Large intestine (tissue), 3 donors: ENCODE data around the gene ARHGAP26. TPM values are rescaled to one million over a fixed set of nuclear protein-coding genes. Genes with fewer than 3 reads are reported as not detected.

Experiments
- DNase-seq, 2 donors: peaks; one replicate each; pipeline versions ENCODE4 v3.0.0 to v3.0.0-alpha.2; 2013
- H3K27ac ChIP-seq: one replicate; pipeline ENCODE4 v1.5.1; 2013; ENCODE audit warnings: low read length
- H3K27me3 ChIP-seq: 2 replicates; pipeline ENCODE4 v1.6.1; 2013; ENCODE audit warnings: low read length; ENCODE audit not compliant: control insufficient read depth, insufficient read depth
- H3K36me3 ChIP-seq: 2 replicates; pipeline ENCODE4 v1.6.1; 2013; ENCODE audit warnings: low read length; ENCODE audit not compliant: control insufficient read depth, insufficient read depth
- H3K4me1 ChIP-seq: one replicate; pipeline ENCODE4 v1.6.1; 2013; ENCODE audit warnings: low read length; ENCODE audit not compliant: control insufficient read depth, insufficient read depth
- H3K4me3 ChIP-seq: one replicate; pipeline ENCODE4 v1.5.1; 2013; ENCODE audit warnings: low read length
- H3K9me3 ChIP-seq: one replicate; pipeline ENCODE4 v1.6.1; 2013; ENCODE audit warnings: mild to moderate bottlenecking, low read depth, low read length, moderate library complexity; ENCODE audit not compliant: control insufficient read depth
- WGBS: methylation state at CpG from one replicate; pipeline ENCODE4 v1.1.5; 2013; ENCODE audit warnings: low lambda C conversion rate; ENCODE audit not compliant: insufficient coverage; 5-methylcytosine and 5-hydroxymethylcytosine counted together
- polyA plus RNA-seq: library from polyadenylated mRNA; unstranded; fragments of 120-200 nt; gene quantifications from one replicate; pipeline ENCODE4 v1.2.1, GENCODE V29; 2013

The ARHGAP26 gene
- polyA plus RNA-seq, 1 donor: 31.8 TPM

DNA sequence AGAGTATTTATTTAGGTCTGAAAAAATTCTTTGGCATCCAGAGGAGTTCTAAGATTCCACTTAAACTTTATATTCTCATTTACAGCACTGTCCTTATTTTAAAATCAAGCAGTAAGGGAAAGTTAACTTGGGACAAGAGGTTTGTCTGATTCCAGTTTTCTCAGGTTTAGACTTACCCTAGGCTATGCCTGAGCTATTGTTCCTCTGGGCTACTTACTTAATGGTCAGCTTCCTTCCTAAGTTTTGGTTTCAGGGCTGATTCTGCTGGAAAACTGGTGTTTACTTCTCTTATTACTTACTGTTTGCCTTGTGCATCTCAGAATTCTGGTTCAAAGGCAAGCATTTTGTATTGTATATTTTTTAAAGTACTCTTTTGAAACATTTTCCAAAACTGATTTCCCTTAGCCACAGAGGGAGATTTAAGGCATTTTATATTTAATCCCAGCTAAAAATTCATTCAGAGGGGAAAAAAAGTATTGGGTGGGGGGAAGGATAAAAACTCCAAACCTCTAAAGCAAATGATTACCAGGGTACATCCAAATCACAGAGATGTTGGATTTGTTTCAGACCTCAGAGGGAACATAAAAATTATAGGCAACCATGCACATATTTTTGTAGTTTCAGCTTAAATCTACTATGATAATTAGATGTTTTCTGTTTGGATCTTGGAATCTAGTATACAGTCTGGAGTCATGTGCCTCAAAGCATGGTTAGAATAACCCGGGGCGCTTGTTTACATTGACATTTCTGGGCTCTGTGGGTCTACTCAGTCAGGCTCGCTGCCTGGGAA, 290.0 kb downstream of the ARHGAP26 start:
- H3K9me3 ChIP-seq: no peaks in the 10 kb centered on the region
- no peak overlapping the region for H3K4me3 ChIP-seq
- peaks cover 2% of the 10 kb centered on the region for H3K4me1 ChIP-seq
- peaks cover 29% of the 10 kb centered on the region for H3K36me3 ChIP-seq
- no peak for DNase-seq
- H3K27ac ChIP-seq: no peak overlapping the region
- no CpG with 5 or more reads among the region's 3 CpGs for WGBS
- no peaks in the 10 kb centered on the region for H3K27me3 ChIP-seq

DNA sequence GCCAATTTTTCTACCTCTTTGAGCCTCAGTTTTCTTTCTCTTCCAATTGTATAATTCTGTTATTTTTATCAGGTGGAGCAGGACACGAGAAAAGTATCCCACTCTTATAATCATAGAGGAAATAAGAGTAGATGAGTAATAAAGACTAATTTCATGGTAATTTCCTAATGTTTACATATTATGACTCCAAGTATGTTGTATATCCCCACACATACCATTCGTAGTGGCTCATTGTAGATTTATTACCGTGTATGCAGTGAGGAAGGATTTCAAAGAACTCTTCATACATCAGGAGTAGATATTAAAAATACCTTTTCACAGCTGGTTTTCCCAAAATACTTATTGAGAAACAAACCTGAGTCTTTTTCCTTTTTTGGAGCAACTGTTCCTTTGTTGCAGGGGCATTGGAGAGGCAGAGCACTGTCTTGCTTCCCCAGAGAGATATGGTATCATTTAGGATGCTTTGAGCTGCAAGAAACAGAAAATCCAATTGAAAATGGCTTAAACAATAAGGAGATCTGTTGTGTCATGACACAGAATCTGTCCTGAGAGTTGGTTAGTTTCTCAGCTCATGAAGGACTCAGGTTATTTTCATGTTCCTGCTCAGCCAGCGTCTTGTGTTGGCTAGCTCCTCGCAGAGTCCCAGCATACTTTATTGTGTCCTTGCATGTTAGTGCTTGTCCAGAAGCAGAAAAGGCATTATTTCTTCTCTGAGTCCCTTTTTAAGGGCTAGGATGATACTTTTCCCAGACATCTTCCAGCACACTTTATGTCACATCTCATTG, 291.2 kb downstream of the ARHGAP26 start:
- peaks cover 2% of the 10 kb centered on the region for H3K4me1 ChIP-seq
- no peak overlapping the region for H3K27ac ChIP-seq
- WGBS: 86% methylated on average over 5 of the region's 5 CpGs
- no peaks in the 10 kb centered on the region for H3K9me3 ChIP-seq
- H3K36me3 ChIP-seq: peaks cover 30% of the 10 kb centered on the region
- no peaks in the 10 kb centered on the region for H3K27me3 ChIP-seq
- no peak for DNase-seq
- H3K4me3 ChIP-seq: no peak overlapping the region

DNA sequence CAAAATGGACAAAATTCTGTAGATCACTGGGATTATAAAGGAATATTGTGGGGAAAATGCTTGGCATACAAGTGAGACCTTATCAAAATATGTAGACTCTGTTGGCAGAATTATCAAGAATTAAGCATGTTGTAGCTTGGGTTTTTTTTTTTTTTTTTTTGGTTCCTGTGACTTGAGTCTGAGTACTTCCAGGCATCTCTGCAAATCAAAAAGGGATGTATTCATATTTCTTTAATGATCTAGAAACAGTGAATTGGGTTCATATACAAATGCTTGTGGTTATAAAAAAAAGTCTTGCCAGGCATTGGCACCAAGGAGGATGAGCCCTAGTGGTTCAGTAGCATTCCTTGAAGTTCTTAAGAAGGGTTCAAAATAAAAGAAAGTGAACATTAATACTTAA, 292.2 kb downstream of the ARHGAP26 start:
- Histone ChIP-seq H3K4me1 (peaks cover 2% of the 10 kb centered on the region), H3K9me3 (no peaks in the 10 kb centered on the region), H3K27me3 (no peaks in the 10 kb centered on the region), H3K36me3 (peaks cover 29% of the 10 kb centered on the region), H3K4me3 (no peak overlapping the region), H3K27ac (no peak overlapping the region)
- no peak for DNase-seq

DNA sequence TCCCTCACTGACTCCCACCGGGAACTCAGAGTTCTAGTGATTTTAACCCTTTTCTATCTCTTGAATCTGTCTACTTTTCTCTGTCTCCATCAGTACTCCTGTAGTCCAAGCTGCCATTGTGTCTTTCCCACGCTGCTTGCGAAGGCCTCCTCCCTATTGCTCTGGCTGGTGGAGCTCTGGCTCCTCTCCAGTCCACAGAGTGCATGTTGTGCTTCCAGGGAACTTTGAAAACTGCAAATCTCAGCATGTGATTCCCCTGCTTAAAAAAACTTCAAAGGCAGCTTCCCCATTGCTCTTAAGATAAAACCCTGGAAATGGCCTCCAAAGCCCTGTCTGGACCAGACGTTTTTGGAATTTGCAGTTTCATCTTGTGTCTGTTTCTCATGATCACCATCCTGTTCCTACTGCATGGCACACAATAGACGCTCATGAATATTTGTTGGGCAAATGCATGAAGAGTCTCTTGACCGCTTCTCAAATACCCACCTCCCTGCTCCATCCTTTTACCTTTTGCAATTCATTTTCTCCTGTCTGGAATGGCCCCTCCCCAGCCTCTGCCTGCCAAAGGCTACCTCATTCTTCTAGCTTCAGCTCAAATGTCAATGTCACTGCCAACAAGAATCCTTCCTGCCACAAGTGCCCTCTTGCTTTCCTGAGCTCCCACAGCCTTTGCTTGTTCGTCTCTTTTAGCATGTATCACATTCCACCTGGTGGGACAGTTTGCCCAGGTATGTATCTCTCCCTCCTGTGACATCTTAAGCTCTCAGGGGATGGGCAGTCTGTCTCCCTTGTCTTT, 293.2 kb downstream of the ARHGAP26 start:
- H3K4me1 ChIP-seq: peaks cover 2% of the 10 kb centered on the region
- no peak overlapping the region for H3K4me3 ChIP-seq
- H3K9me3 ChIP-seq: no peaks in the 10 kb centered on the region
- no peak for DNase-seq
- H3K36me3 ChIP-seq: peaks cover 23% of the 10 kb centered on the region
- H3K27me3 ChIP-seq: no peaks in the 10 kb centered on the region
- H3K27ac ChIP-seq: no peak overlapping the region
- WGBS: 70% methylated on average over 2 of the region's 7 CpGs

DNA sequence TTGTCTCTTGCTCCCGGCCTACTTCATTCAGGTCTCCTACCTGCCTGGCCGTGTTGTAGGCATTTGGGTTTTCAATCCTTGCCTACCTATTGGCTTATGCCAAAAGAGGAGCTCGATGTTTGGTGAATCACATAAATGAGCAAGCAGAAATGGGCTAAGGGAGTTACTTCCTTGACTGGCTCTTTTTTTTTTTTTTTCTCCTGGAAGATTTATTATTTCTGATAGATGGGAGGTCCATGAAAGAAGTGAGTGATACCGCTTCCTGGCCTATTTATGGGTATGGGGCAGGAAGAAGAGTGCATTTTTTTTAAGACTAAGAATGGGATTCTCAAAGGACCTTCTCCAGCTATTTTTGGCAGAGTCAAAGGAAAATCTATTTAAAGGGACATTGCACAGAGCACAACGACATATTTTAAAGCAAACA, 294.1 kb downstream of the ARHGAP26 start:
- Histone ChIP-seq H3K9me3 (no peaks in the 10 kb centered on the region), H3K27me3 (no peaks in the 10 kb centered on the region), H3K4me3 (no peak overlapping the region), H3K27ac (no peak overlapping the region), H3K36me3 (peaks cover 19% of the 10 kb centered on the region), H3K4me1 (peaks cover 2% of the 10 kb centered on the region)
- WGBS: 100% methylated on average over 1 of the region's 5 CpGs
- no peak for DNase-seq

DNA sequence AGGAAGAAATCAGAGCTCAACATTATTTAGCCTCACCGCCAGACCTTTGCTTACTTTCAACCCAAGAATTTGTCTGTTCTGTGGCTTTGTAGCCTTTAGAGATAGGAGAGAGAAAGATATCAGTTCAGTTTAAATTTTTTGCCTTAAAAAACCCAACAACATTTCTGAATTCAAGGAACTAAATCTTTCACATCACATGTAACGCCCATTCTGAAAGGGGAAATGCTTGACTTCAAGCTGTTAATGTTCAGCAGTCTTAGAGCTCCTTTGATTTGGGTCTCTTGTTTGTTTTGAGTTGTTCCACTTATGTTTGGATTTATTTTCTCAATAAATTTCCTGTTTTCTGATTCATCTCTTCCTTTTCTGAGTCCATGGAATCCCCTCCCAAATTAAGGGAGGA, 294.5 kb downstream of the ARHGAP26 start:
- peaks cover 2% of the 10 kb centered on the region for H3K4me1 ChIP-seq
- no peak overlapping the region for H3K4me3 ChIP-seq
- H3K27me3 ChIP-seq: no peaks in the 10 kb centered on the region
- H3K36me3 ChIP-seq: peaks cover 19% of the 10 kb centered on the region
- DNase-seq: no peak
- WGBS: 33% methylated on average over 1 of the region's 2 CpGs
- H3K27ac ChIP-seq: no peak overlapping the region
- H3K9me3 ChIP-seq: no peaks in the 10 kb centered on the region

DNA sequence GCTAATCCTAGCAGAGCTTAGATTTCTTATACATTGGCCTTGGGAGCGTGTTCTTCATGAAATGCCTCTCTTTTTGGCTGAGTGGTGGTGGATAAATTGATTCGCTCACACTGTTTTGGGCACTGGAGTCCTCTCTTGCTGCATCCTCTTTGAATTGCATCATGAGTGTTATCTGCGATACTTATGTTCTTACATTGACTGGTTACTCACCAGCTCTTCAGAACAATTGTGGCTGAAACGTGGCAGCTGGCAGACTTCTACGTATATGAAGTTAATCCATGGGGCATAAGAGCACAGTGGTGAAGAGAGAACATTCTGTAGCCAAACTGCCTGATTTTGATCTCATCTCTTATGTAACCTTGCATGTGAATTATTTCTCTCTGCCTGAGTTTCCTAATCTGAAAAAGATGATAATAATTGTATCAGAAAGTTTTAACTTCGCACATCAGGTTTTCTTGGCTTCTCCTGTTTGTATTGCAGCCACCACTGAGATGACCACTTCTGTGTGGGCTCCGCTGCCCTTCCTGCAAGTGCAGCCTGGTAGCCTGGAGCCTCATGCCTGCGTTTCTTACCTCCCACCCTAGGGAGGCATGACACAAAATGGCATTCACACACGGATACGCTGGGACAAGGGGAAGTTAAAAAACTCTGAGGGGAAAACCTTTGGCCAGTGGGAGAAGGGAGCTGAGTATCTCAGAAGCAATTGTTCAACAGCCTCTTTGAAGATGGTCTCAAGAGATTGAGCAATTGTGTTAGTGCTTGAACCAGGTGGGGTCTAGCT, 295.2 kb downstream of the ARHGAP26 start:
- Histone ChIP-seq H3K27ac (no peak overlapping the region), H3K4me1 (peaks cover 2% of the 10 kb centered on the region), H3K4me3 (no peak overlapping the region), H3K27me3 (no peaks in the 10 kb centered on the region), H3K9me3 (no peaks in the 10 kb centered on the region), H3K36me3 (peaks cover 19% of the 10 kb centered on the region)
- 83% methylated on average over 3 of the region's 10 CpGs for WGBS
- DNase-seq: no peak

DNA sequence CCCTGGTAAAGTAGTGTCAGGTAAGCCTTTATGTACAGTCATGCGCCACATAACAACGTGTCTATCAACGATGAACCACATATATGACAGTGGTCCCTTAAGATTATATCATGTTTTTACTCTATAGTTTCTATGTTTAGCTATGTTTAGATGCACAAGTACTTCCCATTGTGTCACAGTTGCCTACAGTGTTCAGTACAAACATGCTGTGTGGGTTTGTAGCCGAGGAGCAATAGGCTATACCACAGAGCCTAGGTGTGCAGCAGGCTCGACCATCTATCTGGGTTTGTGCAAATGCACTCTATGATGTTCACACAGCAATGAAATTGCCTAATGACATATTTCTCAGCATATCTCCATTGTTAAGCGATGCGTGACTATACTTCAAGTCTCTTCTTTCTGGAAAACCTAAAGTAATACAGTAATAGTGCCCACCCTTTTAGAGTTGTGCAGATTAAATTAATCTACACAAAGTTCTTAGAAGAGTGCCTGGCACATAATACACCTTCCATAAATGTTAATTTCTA, 295.9 kb downstream of the ARHGAP26 start:
- no peak for DNase-seq
- H3K27ac ChIP-seq: no peak overlapping the region
- peaks cover 23% of the 10 kb centered on the region for H3K36me3 ChIP-seq
- WGBS: no CpG with 5 or more reads among the region's 7 CpGs
- H3K4me3 ChIP-seq: no peak overlapping the region
- peaks cover 5% of the 10 kb centered on the region for H3K9me3 ChIP-seq
- no peaks in the 10 kb centered on the region for H3K27me3 ChIP-seq
- H3K4me1 ChIP-seq: no peaks in the 10 kb centered on the region

DNA sequence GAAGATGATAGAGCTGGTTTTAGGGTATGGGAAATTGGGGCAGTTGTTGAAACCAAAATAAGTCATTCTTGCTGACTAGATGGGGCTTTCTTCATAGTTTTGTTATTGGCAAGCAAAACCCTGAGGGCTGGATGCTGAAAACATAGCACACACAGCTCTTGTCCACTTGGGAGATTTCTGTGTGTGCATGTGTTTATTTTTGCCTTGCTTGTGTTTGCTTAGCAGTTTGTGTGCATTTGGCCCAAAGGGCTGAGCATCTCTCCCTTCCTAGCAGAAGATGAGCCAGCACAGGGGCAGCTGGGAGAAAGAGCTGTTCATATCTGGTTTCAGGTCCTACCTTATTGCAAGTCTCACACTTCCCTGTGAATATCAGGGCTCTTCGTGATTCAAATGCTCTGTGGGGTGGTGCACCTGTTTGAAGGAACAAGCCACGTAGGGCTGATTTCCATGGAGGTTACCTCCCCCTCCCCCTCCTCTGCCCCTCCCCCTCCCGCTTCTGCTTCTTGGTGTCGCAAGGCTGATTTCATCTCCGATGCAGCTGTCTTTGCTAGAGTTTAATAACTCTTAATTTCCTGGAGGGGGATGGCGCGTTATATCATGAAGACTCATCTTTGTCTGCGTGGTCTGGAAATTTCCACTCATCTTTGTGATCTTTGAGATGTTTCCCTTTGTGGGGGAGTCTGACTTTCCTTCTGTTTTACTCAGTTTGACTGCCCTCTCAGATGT, 296.5 kb downstream of the ARHGAP26 start:
- no peaks in the 10 kb centered on the region for H3K27me3 ChIP-seq
- peaks cover 12% of the 10 kb centered on the region for H3K9me3 ChIP-seq
- WGBS: no CpG with 5 or more reads among the region's 8 CpGs
- no peak overlapping the region for H3K27ac ChIP-seq
- DNase-seq: no peak
- H3K4me1 ChIP-seq: no peaks in the 10 kb centered on the region
- peaks cover 26% of the 10 kb centered on the region for H3K36me3 ChIP-seq
- H3K4me3 ChIP-seq: no peak overlapping the region
